ENCODE results near the gene FBH1.

The FBH1 gene

GRCh38 chr10:5927306-5927705, 37.3 kb downstream of the FBH1 start:
- Histone ChIP-seq H4K20me1 (ENCODE audit: control insufficient read depth, insufficient read depth, low read depth, low read length) (no peaks in the 10 kb centered on the region), H3K9me2 (replicated peaks; ENCODE audit: control insufficient read depth, low read length) (no peaks in the 10 kb centered on the region), H3K9me3 (ENCODE audit: control insufficient read depth, insufficient read depth, low read length) (no peaks in the 10 kb centered on the region), H3K36me3 (ENCODE audit: control insufficient read depth, low read length) (peaks cover 81% of the 10 kb centered on the region), H3K27ac (ENCODE audit: low read depth, low read length) (no peak overlapping the region), H3K4me1 (ENCODE audit: control insufficient read depth, low read length) (no peaks in the 10 kb centered on the region), H3K4me2 (ENCODE audit: low read length) (no peak overlapping the region), H3K4me3 (ENCODE audit: low read length) (no peak overlapping the region), H3K79me2 (ENCODE audit: control insufficient read depth, low read length) (no peaks in the 10 kb centered on the region), H3F3A (ENCODE audit: control insufficient read depth, insufficient read depth) (no peaks in the 10 kb centered on the region), H3K27me3 (ENCODE audit: control insufficient read depth, low read length) (no peaks in the 10 kb centered on the region)
- TF ChIP-seq CTCF (IDR thresholded peaks at IDR 0.05; ENCODE audit: low read depth, low read length, poor library complexity, severe bottlenecking) (no peak), EZH2phosphoT487 (IDR thresholded peaks at IDR 0.05; ENCODE audit: borderline replicate concordance, low read length) (no peak)

- Histone ChIP-seq H3K27me3 (ENCODE audit: control insufficient read depth, low read length) (no peaks in the 10 kb centered on the region), H3K27ac (ENCODE audit: low read depth, low read length) (no peak overlapping the region), H3K36me3 (ENCODE audit: control insufficient read depth, low read length) (peaks cover 60% of the 10 kb centered on the region), H4K20me1 (ENCODE audit: control insufficient read depth, insufficient read depth, low read depth, low read length) (no peaks in the 10 kb centered on the region), H3K4me2 (ENCODE audit: low read length) (no peak overlapping the region), H3K79me2 (ENCODE audit: control insufficient read depth, low read length) (no peaks in the 10 kb centered on the region), H3K9me2 (replicated peaks; ENCODE audit: control insufficient read depth, low read length) (no peaks in the 10 kb centered on the region), H3K9me3 (ENCODE audit: control insufficient read depth, insufficient read depth, low read length) (no peaks in the 10 kb centered on the region), H3K4me1 (ENCODE audit: control insufficient read depth, low read length) (no peaks in the 10 kb centered on the region), H3K4me3 (ENCODE audit: low read length) (no peak overlapping the region), H3F3A (ENCODE audit: control insufficient read depth, insufficient read depth) (no peaks in the 10 kb centered on the region)
- TF ChIP-seq EZH2phosphoT487 (IDR thresholded peaks at IDR 0.05; ENCODE audit: borderline replicate concordance, low read length) (no peak), CTCF (IDR thresholded peaks at IDR 0.05; ENCODE audit: low read depth, low read length, poor library complexity, severe bottlenecking) (no peak)
Measured at GRCh38 chr10:5929442-5929841, 39.4 kb downstream of the FBH1 start.

- Histone ChIP-seq H3K36me3 (ENCODE audit: control insufficient read depth, low read length) (peaks cover 54% of the 10 kb centered on the region), H3K4me2 (ENCODE audit: low read length) (no peak overlapping the region), H3F3A (ENCODE audit: control insufficient read depth, insufficient read depth) (no peaks in the 10 kb centered on the region), H3K4me3 (ENCODE audit: low read length) (no peak overlapping the region), H3K4me1 (ENCODE audit: control insufficient read depth, low read length) (no peaks in the 10 kb centered on the region), H3K27me3 (ENCODE audit: control insufficient read depth, low read length) (no peaks in the 10 kb centered on the region), H3K9me2 (replicated peaks; ENCODE audit: control insufficient read depth, low read length) (no peaks in the 10 kb centered on the region), H4K20me1 (ENCODE audit: control insufficient read depth, insufficient read depth, low read depth, low read length) (no peaks in the 10 kb centered on the region), H3K79me2 (ENCODE audit: control insufficient read depth, low read length) (no peaks in the 10 kb centered on the region), H3K9me3 (ENCODE audit: control insufficient read depth, insufficient read depth, low read length) (no peaks in the 10 kb centered on the region), H3K27ac (ENCODE audit: low read depth, low read length) (no peak overlapping the region)
- TF ChIP-seq CTCF (IDR thresholded peaks at IDR 0.05; ENCODE audit: low read depth, low read length, poor library complexity, severe bottlenecking): no peak
- TF ChIP-seq EZH2phosphoT487 (IDR thresholded peaks at IDR 0.05; ENCODE audit: borderline replicate concordance, low read length): no peak
Measured at GRCh38 chr10:5930272-5930671, 40.2 kb downstream of the FBH1 start.

GRCh38 chr10:5932345-5932744, 42.3 kb downstream of the FBH1 start:
- H3K4me2 ChIP-seq (ENCODE audit: low read length): no peak overlapping the region
- H4K20me1 ChIP-seq (ENCODE audit: control insufficient read depth, insufficient read depth, low read depth, low read length): no peaks in the 10 kb centered on the region
- H3K27ac ChIP-seq (ENCODE audit: low read depth, low read length): no peak overlapping the region
- H3K4me1 ChIP-seq (ENCODE audit: control insufficient read depth, low read length): no peaks in the 10 kb centered on the region
- no peaks in the 10 kb centered on the region for H3F3A ChIP-seq (ENCODE audit: control insufficient read depth, insufficient read depth)
- H3K4me3 ChIP-seq (ENCODE audit: low read length): no peak overlapping the region
- H3K27me3 ChIP-seq (ENCODE audit: control insufficient read depth, low read length): no peaks in the 10 kb centered on the region
- H3K36me3 ChIP-seq (ENCODE audit: control insufficient read depth, low read length): peaks cover 46% of the 10 kb centered on the region
- no peaks in the 10 kb centered on the region for H3K79me2 ChIP-seq (ENCODE audit: control insufficient read depth, low read length)
- H3K9me3 ChIP-seq (ENCODE audit: control insufficient read depth, insufficient read depth, low read length): no peaks in the 10 kb centered on the region
- TF ChIP-seq CTCF (IDR thresholded peaks at IDR 0.05; ENCODE audit: low read depth, low read length, poor library complexity, severe bottlenecking) (no peak), EZH2phosphoT487 (IDR thresholded peaks at IDR 0.05; ENCODE audit: borderline replicate concordance, low read length) (no peak)
- H3K9me2 ChIP-seq (replicated peaks; ENCODE audit: control insufficient read depth, low read length): no peaks in the 10 kb centered on the region

Data from DOHH2 (cell line).